Fibroblast of mammary gland (primary cell): Measurements from ENCODE around the gene ZNG1B.
"Not testable (repeated sequence)": the region's sequence is repeated elsewhere in the genome, so short reads cannot be mapped to it uniquely, and the experiment has no call there.

Experiments
- DNase-seq: peaks from one replicate; pipeline ENCODE4 v3.0.0-alpha.2; 2010; ENCODE audit warnings: low read depth
- H3K4me3 ChIP-seq: 2 replicates; pipeline ENCODE4 v1.5.1; 2011; ENCODE audit warnings: low read depth, mild to moderate bottlenecking, low read length, moderate library complexity; ENCODE audit not compliant: control insufficient read depth
- CTCF ChIP-seq: conservative IDR thresholded peaks from 2 replicates; pipeline ENCODE4 v1.5.1; 2011; ENCODE audit warnings: low read depth, low read length, inconsistent platforms; ENCODE audit not compliant: control insufficient read depth, insufficient read depth

The ZNG1B gene

GRCh38 chr2:113437508-113438465, at the start of gene ZNG1B:
Gene ZNG1B, plus strand, starts transcription at chr2:113437691. Its CDS starts 178 bp downstream, at chr2:113437869.
- peak; percentile 1 for DNase-seq
- H3K4me3 ChIP-seq, result peak within 1 kb of the TSS; percentile 61

- H3K4me3 ChIP-seq, result no peak overlapping the region
- peak; percentile 95 for TF ChIP-seq CTCF
- DNase-seq, result peak; percentile 78
Observed at GRCh38 chr2:113390124-113390849, 47.2 kb upstream of the ZNG1B start.

GRCh38 chr2:113391073-113391472, 46.4 kb upstream of the ZNG1B start:
- no peak for TF ChIP-seq CTCF
- H3K4me3 ChIP-seq, result no peak overlapping the region

GRCh38 chr2:113406114-113406513, 31.4 kb upstream of the ZNG1B start:
- H3K4me3 ChIP-seq, result no peak overlapping the region
- TF ChIP-seq CTCF, result no peak

More at GRCh38 chr2:113391073-113391472, 46.4 kb upstream of the ZNG1B start:
- DNase-seq, result no peak

GRCh38 chr2:113407446-113408099, 29.9 kb upstream of the ZNG1B start:
- peak; percentile 21 for DNase-seq
- TF ChIP-seq CTCF, result peak; percentile 40
- no peak overlapping the region for H3K4me3 ChIP-seq

More at GRCh38 chr2:113406114-113406513, 31.4 kb upstream of the ZNG1B start:
- DNase-seq, result no peak

- not testable (repeated sequence) for DNase-seq, H3K4me3 ChIP-seq
Observed at GRCh38 chr2:113411725-113412352, 25.7 kb upstream of the ZNG1B start.

GRCh38 chr2:113412774-113413173, 24.7 kb upstream of the ZNG1B start:
- peak; percentile 19 for DNase-seq
- H3K4me3 ChIP-seq, result not testable (repeated sequence)

- DNase-seq, H3K4me3 ChIP-seq: not testable (repeated sequence)
Observed at GRCh38 chr2:113431773-113432172, 5.7 kb upstream of the ZNG1B start.

- DNase-seq, H3K4me3 ChIP-seq: not testable (repeated sequence)
Observed at GRCh38 chr2:113433468-113433867, 4.0 kb upstream of the ZNG1B start.

- not testable (repeated sequence) for H3K4me3 ChIP-seq, DNase-seq
Observed at GRCh38 chr2:113465770-113466169, 28.3 kb downstream of the ZNG1B start.

- not testable (repeated sequence) for DNase-seq, H3K4me3 ChIP-seq
Observed at GRCh38 chr2:113476688-113477368, 39.3 kb downstream of the ZNG1B start.

- DNase-seq, H3K4me3 ChIP-seq: not testable (repeated sequence)
Observed at GRCh38 chr2:113496527-113496926, 59.0 kb downstream of the ZNG1B start.
